Activated CD8-positive, alpha-beta memory T cell treated with anti-CD3 and anti-CD28 coated beads, Interleukin-2, amount 10 ng/mL, durations not matched to agents 7 days and 5 days (primary cell): ENCODE data around the gene ABCB10. TPM values are rescaled to one million over a fixed set of nuclear protein-coding genes. Genes with fewer than 3 reads are reported as not detected.
A peak's percentile ranks its signal among the peaks of the same experiment; 100 is the strongest.
"Not testable (repeated sequence)": the region's sequence is repeated elsewhere in the genome, so short reads cannot be mapped to it uniquely, and the experiment has no call there.

Experiments
- ATAC-seq: fragments of 150-1000 bp; cut with Tn5 transposase; one replicate; pipeline ENCODE4 v1.10.0; 2021; ENCODE audit warnings: moderate library complexity
- CTCF ChIA-PET: fragments of 350-600 bp; sonication (Branson Sonifier 250); formaldehyde crosslinking; loops from one replicate; lab custom pipeline; 2021; ENCODE audit warnings: antibody characterized with exemption; lab: Charles Lee
- DNase-seq: peaks from one replicate; pipeline ENCODE4 v3.0.0-alpha.2; 2020
- H3K27ac Mint-ChIP-seq: one replicate; pipeline ENCODE4 v1.8.0; 2021; ENCODE audit warnings: mild to moderate bottlenecking, mixed read lengths
- H3K27me3 Mint-ChIP-seq: one replicate; pipeline ENCODE4 v1.8.0; 2021; ENCODE audit warnings: mixed read lengths
- H3K36me3 Mint-ChIP-seq: one replicate; pipeline ENCODE4 v1.8.0; 2021; ENCODE audit warnings: mild to moderate bottlenecking, mixed read lengths
- H3K4me1 Mint-ChIP-seq: one replicate; pipeline ENCODE4 v1.8.0; 2021; ENCODE audit warnings: mixed read lengths
- H3K4me3 Mint-ChIP-seq: one replicate; pipeline ENCODE4 v1.8.0; 2021; ENCODE audit warnings: mild to moderate bottlenecking, moderate library complexity, mixed read lengths
- H3K9me3 Mint-ChIP-seq: one replicate; pipeline ENCODE4 v1.8.0; 2022; ENCODE audit warnings: low read depth, mixed read lengths
- total RNA-seq, 2 experiments: library from RNA; stranded (reverse); gene quantifications; one replicate each; pipeline ENCODE4 v1.2.3, GENCODE V29; 2021

Gene ABCB10
- total RNA-seq, 2 experiments from 2014 or later, result 35.0 to 39.8 TPM

GRCh38 chr1:229562686-229563085, 4.2 kb upstream of the ABCB10 start:
- Mint-ChIP-seq H3K4me3 (no peak overlapping the region), H3K4me1 (peaks cover 11% of the 10 kb centered on the region), H3K27ac (no peak overlapping the region), H3K9me3 (no peaks in the 10 kb centered on the region), H3K36me3 (no peaks in the 10 kb centered on the region), H3K27me3 (peaks cover 3% of the 10 kb centered on the region)
- CTCF ChIA-PET, result interaction anchor here (0.8 kb wide), 1 partner anchor 744 kb away, joined by 3 read pairs; no protein-coding TSS in a partner anchor
- ATAC-seq (no peak), DNase-seq (no peak)

DNA sequence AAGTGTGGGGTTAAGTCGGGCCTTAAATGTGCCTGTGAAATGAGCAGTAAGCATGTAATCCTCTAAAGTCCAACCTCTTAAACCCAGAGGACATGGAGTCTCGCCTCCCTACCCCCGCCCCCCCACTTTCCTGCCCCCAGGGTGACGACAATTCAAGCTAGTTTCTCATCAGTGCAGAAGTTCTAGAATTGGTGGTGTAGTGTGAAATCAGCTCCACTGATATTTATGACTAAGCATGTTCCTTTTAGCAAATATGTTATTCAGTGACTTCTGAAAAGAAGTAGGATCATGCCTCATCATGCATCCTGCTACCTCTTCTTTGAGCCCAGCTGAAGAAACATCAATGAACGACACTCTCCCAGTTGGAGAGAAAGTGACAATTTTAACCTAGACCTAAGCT, 2.6 kb upstream of the ABCB10 start:
- no peak overlapping the region for H3K27ac Mint-ChIP-seq
- H3K27me3 Mint-ChIP-seq, result no peaks in the 10 kb centered on the region
- ATAC-seq (no peak), DNase-seq (no peak)
- H3K4me1 Mint-ChIP-seq, result peaks cover 22% of the 10 kb centered on the region
- no peaks in the 10 kb centered on the region for H3K9me3 Mint-ChIP-seq
- CTCF ChIA-PET, result no interaction called here
- no peak overlapping the region for H3K4me3 Mint-ChIP-seq
- peaks cover 4% of the 10 kb centered on the region for H3K36me3 Mint-ChIP-seq

GRCh38 chr1:229560124-229560523, 1.6 kb upstream of the ABCB10 start:
- DNase-seq, H3K27me3 Mint-ChIP-seq, H3K27ac Mint-ChIP-seq, H3K36me3 Mint-ChIP-seq, ATAC-seq, H3K9me3 Mint-ChIP-seq, CTCF ChIA-PET: not testable (repeated sequence)
- Mint-ChIP-seq H3K4me3 (peak overlapping the region; percentile 86), H3K4me1 (peaks cover 27% of the 10 kb centered on the region)

- DNase-seq, H3K27me3 Mint-ChIP-seq, H3K9me3 Mint-ChIP-seq, ATAC-seq, H3K36me3 Mint-ChIP-seq: not testable (repeated sequence)
- Mint-ChIP-seq H3K27ac (peak overlapping the region; percentile 74), H3K4me3 (peak overlapping the region; percentile 86), H3K4me1 (peaks cover 32% of the 10 kb centered on the region)
- CTCF ChIA-PET, result interaction anchor here (0.7 to 2.7 kb wide), 10 partner anchors 9 to 304 kb away, joined by 3 to 19 read pairs (median 3); partner anchors contain the start of genes TAF5L and URB2
These were observed 862 bp upstream of the ABCB10 start for GRCh38 chr1:229559336-229559801.

- H3K27ac Mint-ChIP-seq, result peak overlapping the region; percentile 91
- H3K36me3 Mint-ChIP-seq, result peaks cover 7% of the 10 kb centered on the region
- peak overlapping the region; percentile 87 for H3K4me3 Mint-ChIP-seq
- CTCF ChIA-PET, result interaction anchor here (0.7 to 2.7 kb wide), 9 partner anchors 15 to 512 kb away, joined by 3 to 19 read pairs (median 3); partner anchors contain the start of genes NUP133, TAF5L and URB2
- peak; percentile 62 for DNase-seq
- peaks cover 39% of the 10 kb centered on the region for H3K4me1 Mint-ChIP-seq
- peak; percentile 34 for ATAC-seq
- H3K27me3 Mint-ChIP-seq, result no peaks in the 10 kb centered on the region
- no peaks in the 10 kb centered on the region for H3K9me3 Mint-ChIP-seq
These were observed 543 bp downstream of the ABCB10 start for GRCh38 chr1:229557913-229558414.

DNA sequence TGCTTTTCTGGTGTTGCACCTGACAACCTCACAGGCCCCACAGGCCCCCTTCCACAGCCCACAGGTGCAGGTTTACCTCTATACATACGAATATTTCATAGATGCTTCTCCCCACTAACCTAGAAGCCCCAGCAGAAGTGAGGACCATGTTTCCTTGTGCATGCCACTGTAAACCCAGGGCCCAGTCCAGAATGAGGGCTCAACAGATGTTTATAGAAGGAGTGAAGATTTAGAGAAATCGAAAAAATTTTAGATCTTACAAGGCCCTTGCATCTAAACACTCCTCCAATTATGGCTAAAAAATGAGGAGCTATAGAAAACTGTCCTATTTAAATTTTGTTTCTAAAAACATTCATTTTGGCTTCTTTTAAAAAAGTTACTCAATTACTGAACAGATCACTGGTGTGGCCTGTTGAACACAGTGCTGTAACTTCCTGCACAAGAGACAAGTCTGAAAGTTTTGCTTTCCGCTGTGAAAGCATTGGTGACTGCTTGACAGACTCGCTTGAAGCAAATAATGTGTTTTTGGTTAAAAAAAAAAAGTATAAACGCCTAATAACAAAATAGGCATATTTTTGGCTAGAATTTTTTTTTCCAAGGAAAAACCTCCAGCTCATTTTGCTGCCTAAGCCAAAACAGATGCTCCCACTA, 1.2 kb downstream of the ABCB10 start:
- no peaks in the 10 kb centered on the region for H3K27me3 Mint-ChIP-seq
- peaks cover 7% of the 10 kb centered on the region for H3K36me3 Mint-ChIP-seq
- peak overlapping the region; percentile 87 for H3K4me3 Mint-ChIP-seq
- CTCF ChIA-PET, result interaction anchor here (0.7 to 2.7 kb wide), 8 partner anchors 12 to 301 kb away, joined by 3 to 19 read pairs (median 3); partner anchors contain the start of genes NUP133, TAF5L and URB2
- peaks cover 41% of the 10 kb centered on the region for H3K4me1 Mint-ChIP-seq
- H3K27ac Mint-ChIP-seq, result peak overlapping the region; percentile 91
- peak; percentile 52 for DNase-seq
- no peak for ATAC-seq
- no peaks in the 10 kb centered on the region for H3K9me3 Mint-ChIP-seq

DNA sequence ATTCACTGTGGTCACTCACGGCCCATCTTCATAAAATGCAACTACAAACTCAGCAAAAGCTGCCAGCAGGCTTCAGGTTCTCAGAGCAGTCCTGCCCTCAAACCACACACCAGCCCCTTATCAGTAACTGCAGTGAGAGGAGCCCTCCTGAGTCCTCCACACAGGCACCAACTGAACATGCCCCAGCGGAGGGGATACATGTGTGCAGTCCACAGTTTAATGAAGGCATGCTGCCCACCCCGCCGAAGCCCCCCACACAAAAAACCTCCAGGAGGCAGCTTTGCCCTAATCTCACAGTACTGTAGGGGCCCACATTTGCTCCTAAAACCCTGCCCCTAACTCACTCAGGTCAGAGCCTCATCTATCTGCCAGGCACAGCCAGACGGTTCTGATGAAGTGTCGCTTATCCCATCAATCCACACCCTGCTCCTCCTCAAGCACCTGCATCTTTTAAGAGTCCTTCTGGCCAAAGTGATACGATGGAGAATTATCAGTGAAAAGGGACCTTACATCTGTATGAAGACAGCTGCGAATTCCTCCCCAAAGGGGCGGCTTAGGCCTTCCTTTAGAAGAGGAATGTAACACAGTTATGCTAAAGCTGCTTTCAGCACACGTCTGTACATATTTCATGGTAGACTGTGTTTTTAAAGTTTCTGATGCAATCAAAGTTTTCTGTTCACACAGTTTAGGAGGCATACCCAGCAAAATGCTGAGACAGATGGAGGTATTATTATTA, 3.5 kb downstream of the ABCB10 start:
- H3K9me3 Mint-ChIP-seq, result no peaks in the 10 kb centered on the region
- DNase-seq (no peak), ATAC-seq (no peak)
- peaks cover 7% of the 10 kb centered on the region for H3K36me3 Mint-ChIP-seq
- H3K27me3 Mint-ChIP-seq, result no peaks in the 10 kb centered on the region
- H3K4me3 Mint-ChIP-seq, result no peak overlapping the region
- H3K27ac Mint-ChIP-seq, result no peak overlapping the region
- CTCF ChIA-PET, result interaction anchor here (1.0 kb wide), 1 partner anchor 297 kb away, joined by 3 read pairs; no protein-coding TSS in a partner anchor
- H3K4me1 Mint-ChIP-seq, result peaks cover 45% of the 10 kb centered on the region

GRCh38 chr1:229553621-229554130, 4.8 kb downstream of the ABCB10 start:
- H3K4me3 Mint-ChIP-seq, result no peak overlapping the region
- no peak overlapping the region for H3K27ac Mint-ChIP-seq
- peaks cover 41% of the 10 kb centered on the region for H3K4me1 Mint-ChIP-seq
- H3K9me3 Mint-ChIP-seq, result no peaks in the 10 kb centered on the region
- CTCF ChIA-PET, result no interaction called here
- no peaks in the 10 kb centered on the region for H3K27me3 Mint-ChIP-seq
- peaks cover 12% of the 10 kb centered on the region for H3K36me3 Mint-ChIP-seq
- DNase-seq (no peak), ATAC-seq (no peak)

DNA sequence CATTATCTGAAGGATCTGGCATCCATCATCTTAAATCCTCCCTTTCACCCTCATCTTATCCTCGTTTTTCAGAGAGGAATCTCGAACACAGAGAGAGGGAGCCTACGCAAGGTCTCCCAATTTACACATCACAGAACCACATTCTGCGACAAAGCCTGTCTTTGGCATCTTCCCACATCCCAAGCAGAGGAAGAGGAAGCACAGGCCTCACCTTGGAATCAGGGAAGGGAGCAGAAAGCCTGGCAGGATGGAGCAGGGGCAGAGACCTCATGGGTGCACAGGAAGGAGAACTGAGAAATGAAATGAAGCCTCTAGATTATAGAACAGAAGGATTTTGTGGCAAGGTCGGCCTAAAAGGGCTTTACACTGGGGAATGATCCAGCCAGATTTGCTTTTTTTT, 5.8 kb downstream of the ABCB10 start:
- Mint-ChIP-seq H3K4me3 (no peak overlapping the region), H3K27me3 (no peaks in the 10 kb centered on the region), H3K36me3 (peaks cover 15% of the 10 kb centered on the region), H3K4me1 (peaks cover 41% of the 10 kb centered on the region), H3K27ac (no peak overlapping the region), H3K9me3 (no peaks in the 10 kb centered on the region)
- DNase-seq, result no peak
- CTCF ChIA-PET, result no interaction called here
- ATAC-seq, result no peak

GRCh38 chr1:229550812-229551567, 7.5 kb downstream of the ABCB10 start:
- no peak for DNase-seq

GRCh38 chr1:229547542-229547941, 11.0 kb downstream of the ABCB10 start:
- CTCF ChIA-PET, result no interaction called here
- Mint-ChIP-seq H3K9me3 (no peaks in the 10 kb centered on the region), H3K36me3 (peaks cover 41% of the 10 kb centered on the region), H3K27me3 (no peaks in the 10 kb centered on the region), H3K4me3 (no peak overlapping the region), H3K27ac (no peak overlapping the region), H3K4me1 (peaks cover 24% of the 10 kb centered on the region)
- DNase-seq, result no peak
- ATAC-seq, result no peak

More at GRCh38 chr1:229550812-229551567, 7.5 kb downstream of the ABCB10 start:
- no peak for ATAC-seq
- CTCF ChIA-PET, result no interaction called here
- H3K4me1 Mint-ChIP-seq, result peaks cover 30% of the 10 kb centered on the region
- no peaks in the 10 kb centered on the region for H3K27me3 Mint-ChIP-seq
- peaks cover 19% of the 10 kb centered on the region for H3K36me3 Mint-ChIP-seq
- no peak overlapping the region for H3K27ac Mint-ChIP-seq
- no peak overlapping the region for H3K4me3 Mint-ChIP-seq
- no peaks in the 10 kb centered on the region for H3K9me3 Mint-ChIP-seq

GRCh38 chr1:229544587-229544986, 13.9 kb downstream of the ABCB10 start:
- Mint-ChIP-seq H3K27ac (no peak overlapping the region), H3K4me3 (no peak overlapping the region), H3K9me3 (no peaks in the 10 kb centered on the region), H3K36me3 (peaks cover 56% of the 10 kb centered on the region), H3K4me1 (peaks cover 21% of the 10 kb centered on the region), H3K27me3 (no peaks in the 10 kb centered on the region)
- DNase-seq (no peak), ATAC-seq (no peak)
- CTCF ChIA-PET, result interaction anchor here (0.8 kb wide), 1 partner anchor 12 kb away, joined by 3 read pairs; no protein-coding TSS in a partner anchor
